ENCODE measurements around the gene UNK.
"Not testable (repeated sequence)": the region's sequence is repeated elsewhere in the genome, so short reads cannot be mapped to it uniquely, and the experiment has no call there.

The UNK gene

DNA sequence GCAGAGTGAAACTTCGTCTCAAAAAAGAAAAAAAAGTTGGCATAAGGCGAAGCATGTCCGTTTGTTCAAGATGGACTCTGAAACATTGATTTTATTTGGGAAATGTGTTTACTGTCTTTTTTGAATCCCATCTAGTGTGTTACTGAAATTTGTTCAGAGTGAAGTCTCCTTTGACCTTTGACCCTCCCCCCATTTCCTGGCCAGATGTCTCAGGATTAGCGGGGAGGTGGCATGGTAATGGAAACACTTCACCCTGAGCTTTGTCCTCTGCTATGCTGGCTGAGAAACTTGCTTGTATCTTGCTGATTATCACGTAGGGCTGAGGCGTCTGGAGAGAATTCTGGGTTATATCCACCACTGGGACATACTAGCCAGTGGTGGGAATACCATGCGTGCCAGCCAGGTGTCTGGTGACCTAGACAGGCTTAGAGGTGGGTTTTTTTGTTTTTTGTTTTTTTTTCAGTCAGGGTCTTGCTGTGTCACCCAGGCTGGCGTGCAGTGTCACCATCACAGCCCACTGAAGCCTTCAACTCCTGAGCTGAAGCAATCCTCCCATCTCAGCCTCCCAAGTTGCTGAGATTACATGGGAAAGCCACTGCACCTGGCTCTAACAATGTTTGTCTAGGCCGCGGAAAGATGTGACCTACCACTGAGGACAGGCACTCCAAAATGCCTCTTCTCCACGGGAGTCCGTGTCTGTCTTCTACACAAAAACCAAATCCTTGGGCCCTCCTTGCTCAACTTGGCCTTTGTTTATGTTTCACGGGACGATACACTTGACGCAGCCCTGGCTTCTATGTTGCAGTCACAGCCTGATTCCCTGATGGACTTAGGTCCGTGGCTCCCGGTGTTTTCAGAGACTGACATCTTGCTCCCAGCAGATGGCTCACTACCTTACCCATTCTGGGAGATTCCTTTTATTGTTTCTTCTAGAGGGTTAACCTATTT, 13.0 kb upstream of the UNK start:
- H3K4me1 Mint-ChIP-seq, result peaks cover 16% of the 10 kb centered on the region
- H3K36me3 Mint-ChIP-seq, result peaks cover 14% of the 10 kb centered on the region
- DNase-seq, result no peak
- H3K4me3 Mint-ChIP-seq, result no peak overlapping the region
- no peaks in the 10 kb centered on the region for H3K9me3 Mint-ChIP-seq
- CTCF ChIA-PET, result interaction anchor here (0.9 to 1.6 kb wide), 3 partner anchors 9 to 58 kb away, joined by 3 read pairs; no protein-coding TSS in a partner anchor
- H3K27ac Mint-ChIP-seq, result no peak overlapping the region
- peaks cover 14% of the 10 kb centered on the region for H3K27me3 Mint-ChIP-seq

DNA sequence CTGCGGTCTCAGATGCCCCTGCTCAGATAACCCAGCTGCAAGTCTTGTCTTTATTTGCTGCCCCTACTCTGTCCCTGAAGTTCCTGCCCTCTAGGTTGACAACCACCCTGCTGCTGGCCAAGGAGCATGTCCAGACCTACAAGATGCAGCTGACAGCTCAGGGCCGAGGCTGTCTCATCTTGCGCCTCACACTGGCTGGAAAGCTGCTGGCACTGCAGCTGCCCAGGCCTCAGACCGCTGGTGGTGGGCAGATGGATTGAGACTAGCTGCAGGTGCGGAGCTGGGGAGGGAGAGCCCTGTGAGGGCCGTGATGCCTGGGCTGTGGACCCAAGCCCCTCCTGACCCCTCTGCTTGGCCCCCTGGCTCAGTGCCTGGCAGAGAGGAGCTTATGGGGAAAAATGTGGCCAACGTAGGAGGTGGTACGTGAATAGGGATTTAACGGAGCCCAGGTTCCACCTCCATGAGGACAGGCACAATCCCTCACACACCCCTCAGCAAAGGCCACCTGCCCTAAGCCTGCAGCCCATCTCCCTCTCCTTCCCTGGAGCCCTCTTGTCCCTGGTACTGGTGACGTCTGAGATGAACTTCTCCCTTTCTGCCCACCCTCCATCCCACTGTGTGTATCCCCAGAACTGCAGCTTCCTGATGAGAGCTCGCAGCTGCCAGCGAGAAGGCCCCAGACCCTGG, 11.3 kb upstream of the UNK start:
- H3K9me3 Mint-ChIP-seq, result no peaks in the 10 kb centered on the region
- CTCF ChIA-PET, result interaction anchor here (1.0 to 2.2 kb wide), 7 partner anchors 9 to 59 kb away, joined by 3 to 10 read pairs (median 4); partner anchors contain the start of gene GALK1
- DNase-seq, result no peak
- H3K27me3 Mint-ChIP-seq, result peaks cover 5% of the 10 kb centered on the region
- peak overlapping the region; percentile 62 for H3K27ac Mint-ChIP-seq
- no peak overlapping the region for H3K4me3 Mint-ChIP-seq
- peaks cover 30% of the 10 kb centered on the region for H3K36me3 Mint-ChIP-seq
- peaks cover 31% of the 10 kb centered on the region for H3K4me1 Mint-ChIP-seq

DNA sequence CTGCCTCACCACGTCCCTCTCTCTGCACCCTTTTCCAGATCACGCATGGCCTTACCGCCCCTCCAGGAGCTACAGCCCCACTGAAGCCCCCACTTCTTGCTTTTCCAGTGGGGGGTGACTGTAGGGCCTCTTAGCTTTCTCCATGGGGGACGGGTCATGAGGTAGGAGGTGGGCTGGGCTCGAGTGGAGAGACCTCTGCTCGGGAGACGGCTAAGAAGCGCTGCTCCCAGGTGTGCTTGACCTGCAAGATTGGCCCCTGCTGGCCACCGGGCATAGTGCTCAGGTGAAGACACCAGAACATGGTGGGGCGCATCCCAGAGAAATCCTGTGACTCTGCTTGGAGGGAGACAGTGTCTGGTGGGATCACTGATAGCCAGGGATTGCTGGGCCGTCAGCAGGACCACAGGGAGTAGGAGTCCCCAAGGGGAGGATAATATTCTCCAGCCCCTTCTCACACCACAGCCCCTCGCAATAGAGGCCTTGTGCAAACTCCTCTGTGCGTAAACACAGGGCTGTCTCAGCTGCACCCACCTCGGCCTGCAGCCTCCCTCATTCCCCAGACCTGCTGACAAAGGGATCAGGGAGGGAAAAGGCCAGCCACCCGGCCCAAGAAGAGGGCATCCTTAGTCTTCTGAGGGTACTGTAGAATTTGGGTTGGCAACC, 10.7 kb upstream of the UNK start:
- peaks cover 37% of the 10 kb centered on the region for H3K36me3 Mint-ChIP-seq
- H3K4me3 Mint-ChIP-seq, result no peak overlapping the region
- H3K27me3 Mint-ChIP-seq, result peaks cover 9% of the 10 kb centered on the region
- CTCF ChIA-PET, result interaction anchor here (0.9 to 2.2 kb wide), 6 partner anchors 9 to 56 kb away, joined by 3 to 10 read pairs (median 4); partner anchors contain the start of gene GALK1
- no peak overlapping the region for H3K27ac Mint-ChIP-seq
- H3K4me1 Mint-ChIP-seq, result peaks cover 34% of the 10 kb centered on the region
- no peak for DNase-seq
- H3K9me3 Mint-ChIP-seq, result no peaks in the 10 kb centered on the region

- Mint-ChIP-seq H3K36me3 (peaks cover 38% of the 10 kb centered on the region), H3K4me3 (no peak overlapping the region), H3K4me1 (peaks cover 34% of the 10 kb centered on the region), H3K27ac (peak overlapping the region; percentile 68), H3K27me3 (peaks cover 12% of the 10 kb centered on the region), H3K9me3 (no peaks in the 10 kb centered on the region)
- no peak for DNase-seq
- CTCF ChIA-PET, result interaction anchor here (0.9 to 2.2 kb wide), 3 partner anchors 9 to 56 kb away, joined by 3 to 5 read pairs (median 5); partner anchors contain the start of gene GALK1
Observed at GRCh38 chr17:75774471-75774990, 10.1 kb upstream of the UNK start.

DNA sequence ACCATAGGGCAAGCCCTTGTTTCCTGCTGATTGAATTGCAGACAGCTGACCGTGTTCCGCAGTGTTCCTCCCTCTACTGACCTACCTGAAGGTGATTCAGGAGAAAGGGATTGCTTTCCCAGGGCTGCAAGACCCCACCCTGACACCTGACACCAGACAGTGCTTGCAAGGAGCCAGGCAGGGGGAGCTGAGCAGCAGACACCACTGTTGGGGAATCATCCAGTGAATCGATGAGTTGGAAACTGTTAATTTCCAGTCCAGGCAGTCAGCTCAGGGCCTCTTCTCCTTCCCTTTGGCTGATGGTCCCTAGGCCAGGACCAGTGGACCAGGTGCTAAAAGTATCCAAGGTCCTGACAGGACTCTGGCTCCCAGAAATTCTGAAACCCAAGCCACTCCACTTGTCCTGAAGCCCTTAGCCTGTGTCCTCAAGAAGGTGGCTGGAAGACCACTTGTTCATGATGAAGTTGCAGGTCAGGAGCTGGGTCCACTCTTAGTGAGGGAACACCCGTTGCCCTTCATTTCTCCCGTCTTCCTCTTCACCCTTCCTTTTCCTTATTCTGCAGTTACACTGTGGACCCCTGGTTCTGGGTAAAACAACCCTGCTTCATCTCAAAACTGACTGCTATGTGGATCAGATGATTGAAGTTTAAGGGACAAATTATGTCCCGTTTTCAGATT, 9.5 kb upstream of the UNK start:
- Mint-ChIP-seq H3K27ac (peak overlapping the region; percentile 75), H3K4me1 (peaks cover 37% of the 10 kb centered on the region), H3K4me3 (peak overlapping the region; percentile 10), H3K36me3 (peaks cover 39% of the 10 kb centered on the region), H3K9me3 (no peaks in the 10 kb centered on the region), H3K27me3 (peaks cover 14% of the 10 kb centered on the region)
- CTCF ChIA-PET, result interaction anchor here (0.9 to 2.2 kb wide), 4 partner anchors 10 to 41 kb away, joined by 3 to 6 read pairs (median 4); partner anchors contain the start of gene GALK1
- no peak for DNase-seq

DNA sequence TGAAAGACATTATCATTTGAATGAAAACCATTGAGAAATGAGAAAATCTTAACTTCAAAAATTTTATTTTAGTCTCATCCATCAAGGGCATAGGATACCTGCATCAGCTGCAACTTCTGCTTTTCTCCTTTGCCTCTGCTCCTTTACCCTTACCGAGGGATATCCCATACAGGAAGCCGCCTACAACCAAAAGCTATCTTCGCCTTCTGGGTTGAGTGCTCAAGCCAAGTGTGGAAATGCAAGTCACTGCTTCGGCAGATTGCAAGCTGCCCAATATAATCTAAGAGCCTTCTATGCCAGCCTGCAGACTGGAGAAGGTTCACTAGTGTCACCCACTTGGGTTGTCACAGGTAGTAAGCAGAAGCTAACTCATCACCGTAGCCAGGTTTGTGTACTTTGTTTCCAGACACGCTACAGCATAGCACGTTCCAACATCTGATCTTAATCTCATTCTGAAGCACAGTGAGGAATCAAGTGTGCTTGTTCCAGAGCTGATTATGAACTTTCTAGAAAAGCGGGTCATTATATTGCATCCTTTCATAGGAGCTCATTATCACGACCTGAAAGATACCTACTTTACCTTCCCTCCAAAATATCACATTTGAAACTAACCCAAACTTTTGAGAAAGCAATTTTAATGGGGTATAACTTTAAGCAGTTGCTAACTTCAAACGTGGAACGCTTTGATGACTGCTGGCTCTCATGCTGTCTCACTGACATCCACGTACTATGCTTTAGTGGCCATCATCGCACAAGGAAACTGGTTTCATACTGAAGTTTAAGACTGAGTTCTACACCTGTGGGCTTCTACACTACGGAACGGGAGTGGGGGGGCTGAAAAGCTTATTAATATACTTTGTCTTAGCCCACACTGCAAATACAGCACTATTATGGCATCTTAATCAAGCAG, 8.0 kb upstream of the UNK start:
- Mint-ChIP-seq H3K36me3 (peaks cover 39% of the 10 kb centered on the region), H3K27me3 (peaks cover 10% of the 10 kb centered on the region), H3K27ac (peak overlapping the region; percentile 84), H3K4me3 (peak overlapping the region; percentile 94), H3K4me1 (peaks cover 38% of the 10 kb centered on the region), H3K9me3 (no peaks in the 10 kb centered on the region)
- CTCF ChIA-PET, result interaction anchor here (0.8 to 1.9 kb wide), 5 partner anchors 11 to 72 kb away, joined by 3 to 6 read pairs (median 5); partner anchors contain the start of gene GALK1
- no peak for DNase-seq

DNA sequence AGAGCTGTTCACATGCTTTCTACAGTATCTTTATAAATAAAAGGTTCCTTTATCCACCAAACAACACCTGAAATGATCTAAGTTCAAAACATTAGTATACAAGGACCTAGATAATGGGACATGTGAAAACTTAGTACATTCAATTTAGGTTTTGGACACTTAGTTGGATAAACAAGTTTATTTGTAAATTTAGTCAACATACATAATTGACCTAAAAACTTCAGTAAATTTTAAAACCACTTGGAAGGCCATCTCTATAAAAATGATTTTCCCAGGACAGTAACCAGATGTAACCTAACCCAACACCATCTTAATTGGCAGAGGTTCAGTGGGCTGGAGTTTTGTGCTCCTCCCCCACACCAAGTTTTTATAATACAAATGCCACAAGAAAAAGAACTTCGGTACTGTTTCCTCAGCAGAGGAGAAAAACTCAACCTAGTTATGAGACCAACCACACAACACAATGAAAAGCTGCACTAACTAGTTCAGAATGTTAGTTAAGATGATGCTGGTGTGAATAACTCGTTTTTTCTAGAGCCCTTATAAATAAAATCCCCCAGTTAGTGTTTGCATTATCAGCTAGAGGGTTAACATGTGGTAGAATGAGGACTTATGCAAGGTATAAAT, 7.2 kb upstream of the UNK start:
- H3K9me3 Mint-ChIP-seq, result no peaks in the 10 kb centered on the region
- H3K27ac Mint-ChIP-seq, result peak overlapping the region; percentile 84
- CTCF ChIA-PET, result interaction anchor here (1.0 to 1.6 kb wide), 3 partner anchors 12 to 76 kb away, joined by 3 to 5 read pairs (median 3); partner anchors contain the start of gene GALK1
- no peak for DNase-seq
- H3K4me3 Mint-ChIP-seq, result peak overlapping the region; percentile 94
- peaks cover 9% of the 10 kb centered on the region for H3K27me3 Mint-ChIP-seq
- H3K36me3 Mint-ChIP-seq, result peaks cover 39% of the 10 kb centered on the region
- H3K4me1 Mint-ChIP-seq, result peaks cover 43% of the 10 kb centered on the region

- peak overlapping the region; percentile 94 for H3K4me3 Mint-ChIP-seq
Observed at GRCh38 chr17:75778066-75778860, 6.3 kb upstream of the UNK start.

DNA sequence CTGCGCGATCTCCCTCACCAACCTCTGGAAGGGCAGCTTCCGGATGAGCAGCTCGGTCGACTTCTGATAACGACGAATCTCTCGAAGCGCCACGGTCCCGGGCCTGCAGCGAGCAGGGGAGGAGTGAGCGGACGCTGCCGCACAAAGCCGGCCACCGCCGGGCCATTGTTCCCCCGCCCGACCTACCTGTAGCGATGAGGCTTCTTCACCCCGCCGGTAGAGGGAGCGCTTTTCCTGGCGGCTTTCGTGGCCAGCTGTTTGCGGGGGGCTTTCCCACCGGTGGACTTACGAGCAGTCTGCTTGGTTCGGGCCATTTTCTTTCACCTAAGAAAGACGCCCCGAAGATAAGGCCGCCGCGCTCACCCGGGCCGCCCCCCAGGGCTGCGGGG, 5.8 kb upstream of the UNK start:
- Mint-ChIP-seq H3K4me3 (peak overlapping the region; percentile 94), H3K36me3 (peaks cover 41% of the 10 kb centered on the region), H3K9me3 (no peaks in the 10 kb centered on the region), H3K27ac (peak overlapping the region; percentile 99), H3K4me1 (peaks cover 56% of the 10 kb centered on the region), H3K27me3 (peaks cover 9% of the 10 kb centered on the region)
- DNase-seq, result peak; percentile 84
- CTCF ChIA-PET, result interaction anchor here (1.6 to 2.0 kb wide), 2 partner anchors 51 to 75 kb away, joined by 3 to 5 read pairs; no protein-coding TSS in a partner anchor

More at GRCh38 chr17:75778066-75778860, 6.3 kb upstream of the UNK start:
- peaks cover 41% of the 10 kb centered on the region for H3K36me3 Mint-ChIP-seq
- peaks cover 50% of the 10 kb centered on the region for H3K4me1 Mint-ChIP-seq
- H3K27ac Mint-ChIP-seq, result peak overlapping the region; percentile 99
- not testable (repeated sequence) for H3K27me3 Mint-ChIP-seq, H3K9me3 Mint-ChIP-seq, DNase-seq
- CTCF ChIA-PET, result interaction anchor here (1.0 to 1.6 kb wide), 2 partner anchors 13 to 75 kb away, joined by 3 read pairs; partner anchors contain the start of gene GALK1

GRCh38 chr17:75779250-75779986, 5.2 kb upstream of the UNK start:
- Mint-ChIP-seq H3K27ac (peak overlapping the region; percentile 99), H3K4me1 (peaks cover 62% of the 10 kb centered on the region), H3K4me3 (peak overlapping the region; percentile 94), H3K27me3 (peaks cover 9% of the 10 kb centered on the region), H3K36me3 (peaks cover 41% of the 10 kb centered on the region), H3K9me3 (no peaks in the 10 kb centered on the region)
- DNase-seq, result peak; percentile 97
- CTCF ChIA-PET, result interaction anchor here (2.0 kb wide), 1 partner anchor 50 kb away, joined by 5 read pairs; no protein-coding TSS in a partner anchor
